Measurements from ENCODE around the gene VIM.

- TF ChIP-seq, protein P1, sequence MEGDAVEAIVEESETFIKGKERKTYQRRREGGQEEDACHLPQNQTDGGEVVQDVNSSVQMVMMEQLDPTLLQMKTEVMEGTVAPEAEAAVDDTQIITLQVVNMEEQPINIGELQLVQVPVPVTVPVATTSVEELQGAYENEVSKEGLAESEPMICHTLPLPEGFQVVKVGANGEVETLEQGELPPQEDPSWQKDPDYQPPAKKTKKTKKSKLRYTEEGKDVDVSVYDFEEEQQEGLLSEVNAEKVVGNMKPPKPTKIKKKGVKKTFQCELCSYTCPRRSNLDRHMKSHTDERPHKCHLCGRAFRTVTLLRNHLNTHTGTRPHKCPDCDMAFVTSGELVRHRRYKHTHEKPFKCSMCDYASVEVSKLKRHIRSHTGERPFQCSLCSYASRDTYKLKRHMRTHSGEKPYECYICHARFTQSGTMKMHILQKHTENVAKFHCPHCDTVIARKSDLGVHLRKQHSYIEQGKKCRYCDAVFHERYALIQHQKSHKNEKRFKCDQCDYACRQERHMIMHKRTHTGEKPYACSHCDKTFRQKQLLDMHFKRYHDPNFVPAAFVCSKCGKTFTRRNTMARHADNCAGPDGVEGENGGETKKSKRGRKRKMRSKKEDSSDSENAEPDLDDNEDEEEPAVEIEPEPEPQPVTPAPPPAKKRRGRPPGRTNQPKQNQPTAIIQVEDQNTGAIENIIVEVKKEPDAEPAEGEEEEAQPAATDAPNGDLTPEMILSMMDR (IDR thresholded peaks at IDR 0.05) = no peak
- no peak for TF ChIP-seq POLR2A (IDR thresholded peaks at IDR 0.05)
Observed at GRCh38 chr10:17203416-17203815, 24.6 kb upstream of the VIM start.
